Kidney epithelial cell (primary cell): ENCODE data around the gene FANCL. TPM values are rescaled to one million over a fixed set of nuclear protein-coding genes. Genes with fewer than 3 reads are reported as not detected.
"Not testable (repeated sequence)": the region's sequence is repeated elsewhere in the genome, so short reads cannot be mapped to it uniquely, and the experiment has no call there.

Source experiments
- DNase-seq: peaks from one replicate; pipeline ENCODE4 v3.0.0-alpha.2; 2010; ENCODE audit warnings: low read depth
- H3K27me3 ChIP-seq: 2 replicates; pipeline ENCODE4 v1.6.0; 2011; ENCODE audit warnings: low read length; ENCODE audit not compliant: control insufficient read depth, insufficient read depth
- H3K36me3 ChIP-seq: 2 replicates; pipeline ENCODE4 v1.5.1; 2011; ENCODE audit warnings: low read length; ENCODE audit not compliant: control insufficient read depth, insufficient read depth
- H3K4me3 ChIP-seq: 2 replicates; pipeline ENCODE4 v1.5.1; 2011; ENCODE audit warnings: low read depth, mild to moderate bottlenecking, control low read depth, low read length
- CTCF ChIP-seq: IDR thresholded peaks from 2 replicates; pipeline ENCODE4 v1.5.1; 2011; ENCODE audit warnings: mild to moderate bottlenecking, moderate library complexity, low read length, control low read depth, inconsistent platforms; ENCODE audit not compliant: insufficient read depth, poor library complexity, severe bottlenecking
- total RNA-seq: library from RNA; depleted of rRNA; stranded (reverse); fragments of >200 nt; gene quantifications from 2 replicates; pipeline ENCODE4 v1.2.3, GENCODE V29; 2015

FANCL gene
- total RNA-seq, 1 donor from 2014 or later = 12.9 TPM

- no peak overlapping the region for H3K4me3 ChIP-seq
- H3K27me3 ChIP-seq = no peaks in the 10 kb centered on the region
- no peaks in the 10 kb centered on the region for H3K36me3 ChIP-seq
- no peak for DNase-seq
- no peak for TF ChIP-seq CTCF
These were observed 25.1 kb upstream of the FANCL start for GRCh38 chr2:58266211-58266610.

- DNase-seq = no peak
- TF ChIP-seq CTCF = no peak
- no peaks in the 10 kb centered on the region for H3K36me3 ChIP-seq
These were observed 20.1 kb upstream of the FANCL start for GRCh38 chr2:58261209-58261608.

GRCh38 chr2:58258456-58258855 is 17.3 kb upstream of the FANCL start:
- not testable (repeated sequence) for DNase-seq, H3K27me3 ChIP-seq, H3K36me3 ChIP-seq, H3K4me3 ChIP-seq

More at GRCh38 chr2:58261209-58261608, 20.1 kb upstream of the FANCL start:
- no peak overlapping the region for H3K4me3 ChIP-seq
- H3K27me3 ChIP-seq = no peaks in the 10 kb centered on the region

DNA sequence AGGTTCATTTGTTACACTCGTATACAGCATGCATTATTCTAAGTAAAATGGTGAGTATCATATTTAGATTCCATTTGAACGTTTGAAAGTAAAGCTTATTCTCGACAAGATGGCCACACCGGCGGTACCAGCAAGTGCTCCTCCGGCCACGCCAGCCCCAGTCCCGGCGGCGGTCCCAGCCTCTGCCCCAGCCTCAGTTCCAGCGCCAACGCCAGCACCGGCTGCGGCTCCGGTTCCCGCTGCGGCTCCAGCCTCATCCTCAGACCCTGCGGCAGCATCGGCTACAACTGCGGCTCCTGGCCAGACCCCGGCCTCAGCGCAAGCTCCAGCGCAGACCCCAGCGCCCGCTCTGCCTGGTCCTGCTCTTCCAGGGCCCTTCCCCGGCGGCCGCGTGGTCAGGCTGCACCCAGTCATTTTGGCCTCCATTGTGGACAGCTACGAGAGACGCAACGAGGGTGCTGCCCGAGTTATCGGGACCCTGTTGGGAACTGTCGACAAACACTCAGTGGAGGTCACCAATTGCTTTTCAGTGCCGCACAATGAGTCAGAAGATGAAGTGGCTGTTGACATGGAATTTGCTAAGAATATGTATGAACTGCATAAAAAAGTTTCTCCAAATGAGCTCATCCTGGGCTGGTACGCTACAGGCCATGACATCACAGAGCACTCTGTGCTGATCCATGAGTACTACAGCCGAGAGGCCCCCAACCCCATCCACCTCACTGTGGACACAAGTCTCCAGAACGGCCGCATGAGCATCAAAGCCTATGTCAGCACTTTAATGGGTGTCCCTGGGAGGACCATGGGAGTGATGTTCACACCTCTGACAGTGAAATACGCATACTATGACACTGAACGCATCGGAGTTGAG is 10.4 kb upstream of the FANCL start:
- not testable (repeated sequence) for DNase-seq, H3K4me3 ChIP-seq, H3K27me3 ChIP-seq, H3K36me3 ChIP-seq

- TF ChIP-seq CTCF = no peak
- Histone ChIP-seq H3K27me3 (no peaks in the 10 kb centered on the region), H3K36me3 (no peaks in the 10 kb centered on the region), H3K4me3 (peak overlapping the region; percentile 93)
- no peak for DNase-seq
These were observed 380 bp upstream of the FANCL start for GRCh38 chr2:58241546-58241864.

DNA sequence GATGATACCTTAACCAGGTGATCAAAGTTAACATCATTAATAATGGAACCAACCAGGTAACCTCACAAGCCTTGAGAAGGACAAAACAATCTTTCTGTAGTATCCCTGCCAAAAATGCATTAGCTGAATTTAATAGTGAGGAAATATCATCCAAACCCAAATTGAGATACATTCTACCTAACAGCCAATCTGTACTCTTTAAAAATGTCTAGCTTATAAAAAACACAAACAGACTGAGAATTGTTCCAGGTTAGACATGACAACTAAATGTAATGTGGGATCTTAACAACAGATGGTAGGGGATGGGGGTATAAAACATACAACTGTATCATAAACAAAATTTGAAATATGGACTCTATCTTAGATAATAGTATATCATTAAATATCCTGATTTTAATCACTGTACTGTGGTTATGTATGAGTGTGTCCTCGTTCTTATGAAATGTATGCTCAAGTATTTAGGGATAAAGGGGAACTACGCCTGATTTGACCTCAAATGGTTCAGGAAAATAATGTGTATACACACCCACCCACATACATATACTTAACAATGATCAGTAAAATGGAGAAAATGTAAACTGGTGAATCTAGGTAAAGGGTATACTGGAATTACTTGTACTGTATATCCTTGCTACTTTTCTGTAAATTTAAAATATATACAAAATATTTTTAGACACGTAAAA is 1.7 kb downstream of the FANCL start:
- DNase-seq = no peak
- H3K36me3 ChIP-seq = no peaks in the 10 kb centered on the region
- no peaks in the 10 kb centered on the region for H3K27me3 ChIP-seq
- H3K4me3 ChIP-seq = no peak overlapping the region
- TF ChIP-seq CTCF = no peak
